NCI-H1092 (cell line): Measurements from ENCODE around the gene C4orf33.
"Not testable (repeated sequence)": the region's sequence is repeated elsewhere in the genome, so short reads cannot be mapped to it uniquely, and the experiment has no call there.

ENCODE experiments used
- DNase-seq: peaks from one replicate; lab custom pipeline; 2025; lab: John Stamatoyannopoulos, UW

C4orf33 gene

GRCh38 chr4:129095811-129096454, at the start of gene C4orf33:
TSS of gene C4orf33 (plus strand) at chr4:129096152. CDS start at chr4:129102611, 6,459 bp downstream.
- DNase-seq, result no peak

- no peak for DNase-seq
Measured at GRCh38 chr4:129059028-129059427, 36.9 kb upstream of the C4orf33 start.

GRCh38 chr4:129062580-129062979, 33.4 kb upstream of the C4orf33 start:
- no peak for DNase-seq

- no peak for DNase-seq
Measured at GRCh38 chr4:129063640-129064039, 32.3 kb upstream of the C4orf33 start.

GRCh38 chr4:129064717-129065116, 31.2 kb upstream of the C4orf33 start:
- DNase-seq, result no peak

GRCh38 chr4:129069537-129069936, 26.4 kb upstream of the C4orf33 start:
- DNase-seq, result not testable (repeated sequence)

GRCh38 chr4:129077326-129077725, 18.6 kb upstream of the C4orf33 start:
- DNase-seq, result no peak

- DNase-seq, result no peak
Measured at GRCh38 chr4:129080129-129080528, 15.8 kb upstream of the C4orf33 start.

- no peak for DNase-seq
Measured at GRCh38 chr4:129082302-129082701, 13.7 kb upstream of the C4orf33 start.

- no peak for DNase-seq
Measured at GRCh38 chr4:129085472-129085871, 10.5 kb upstream of the C4orf33 start.

- no peak for DNase-seq
Measured at GRCh38 chr4:129087516-129087915, 8.4 kb upstream of the C4orf33 start.

- DNase-seq, result no peak
Measured at GRCh38 chr4:129092631-129093190, 3.2 kb upstream of the C4orf33 start.

GRCh38 chr4:129093191-129093920, 2.6 kb upstream of the C4orf33 start, which contains the start of gene SCLT1:
TSS of gene SCLT1 (minus strand) at chr4:129093539. CDS start at chr4:129093103, 436 bp downstream.
- peak; percentile 98 for DNase-seq

- no peak for DNase-seq
Measured at GRCh38 chr4:129094347-129094746, 1.6 kb upstream of the C4orf33 start.

GRCh38 chr4:129098531-129099001, 2.6 kb downstream of the C4orf33 start:
- no peak for DNase-seq

- no peak for DNase-seq
Measured at GRCh38 chr4:129109965-129110824, 14.2 kb downstream of the C4orf33 start.

GRCh38 chr4:129110931-129111330, 15.0 kb downstream of the C4orf33 start:
- DNase-seq, result no peak

- DNase-seq, result no peak
Measured at GRCh38 chr4:129111919-129112318, 16.0 kb downstream of the C4orf33 start.

- no peak for DNase-seq
Measured at GRCh38 chr4:129113434-129113833, 17.5 kb downstream of the C4orf33 start.

GRCh38 chr4:129113919-129114318, 18.0 kb downstream of the C4orf33 start:
- no peak for DNase-seq

- DNase-seq, result no peak
Measured at GRCh38 chr4:129117705-129118104, 21.8 kb downstream of the C4orf33 start.

GRCh38 chr4:129126614-129127013, 30.7 kb downstream of the C4orf33 start:
- not testable (repeated sequence) for DNase-seq
